DND-41 (cell line): ENCODE measurements around the gene TMEM63B.

Experiments used
- ATAC-seq: fragments of 200-7000 bp; cut with Tn5 transposase; 3 replicates; pipeline ENCODE4 v1.9.1; 2021; ENCODE audit warnings: low read depth; ENCODE audit not compliant: insufficient read depth
- DNase-seq: peaks from one replicate; pipeline ENCODE4 v3.0.0-alpha.2; 2020
- H2AFZ ChIP-seq: 2 replicates; pipeline ENCODE4 v1.6.0; 2012; ENCODE audit warnings: low read depth, low read length
- H3K27ac ChIP-seq: 2 replicates; pipeline ENCODE4 v1.5.1; 2012; ENCODE audit warnings: low read length, inconsistent platforms
- H3K27me3 ChIP-seq: fragments of 200-600 bp; sonication (generic); 2 replicates; pipeline ENCODE4 v1.6.0; 2012; ENCODE audit warnings: low read length, mild to moderate bottlenecking, inconsistent platforms; ENCODE audit not compliant: insufficient read depth, poor library complexity
- H3K36me3 ChIP-seq: 2 replicates; pipeline ENCODE4 v1.5.1; 2012; ENCODE audit warnings: low read length, inconsistent platforms; ENCODE audit not compliant: insufficient read depth
- H3K4me1 ChIP-seq: 2 replicates; pipeline ENCODE4 v1.5.1; 2012; ENCODE audit warnings: mild to moderate bottlenecking, low read length; ENCODE audit not compliant: insufficient read depth
- H3K4me2 ChIP-seq: 2 replicates; pipeline ENCODE4 v1.6.0; 2012; ENCODE audit warnings: mild to moderate bottlenecking, moderate library complexity, low read length, inconsistent platforms; ENCODE audit not compliant: insufficient read depth
- H3K4me3 ChIP-seq, 2 experiments: fragments of 200-600 bp in 1 of 2; shearing (Covaris generic) in 1 of 2; 2 replicates each; pipeline ENCODE4 v1.5.1; 2012 to 2016; ENCODE audit warnings: inconsistent platforms in 2 of 2, low read length in 2 of 2, mild to moderate bottlenecking in 2 of 2, low read depth in 1 of 2, moderate library complexity in 1 of 2
- H3K79me2 ChIP-seq: 2 replicates; pipeline ENCODE4 v1.6.0; 2012; ENCODE audit warnings: low read length, inconsistent platforms; ENCODE audit not compliant: insufficient read depth
- H3K9ac ChIP-seq: 2 replicates; pipeline ENCODE4 v1.6.0; 2012; ENCODE audit warnings: low read depth, mild to moderate bottlenecking, inconsistent platforms, low read length, moderate library complexity
- H3K9me3 ChIP-seq: 2 replicates; pipeline ENCODE4 v1.5.1; 2012; ENCODE audit warnings: low read length, moderate library complexity, mild to moderate bottlenecking, inconsistent platforms; ENCODE audit not compliant: insufficient read depth, severe bottlenecking
- H4K20me1 ChIP-seq: 2 replicates; pipeline ENCODE4 v1.6.0; 2012; ENCODE audit warnings: low read length; ENCODE audit not compliant: insufficient read depth
- EZH2 ChIP-seq: IDR thresholded peaks from 3 replicates; pipeline ENCODE4 v1.6.1; 2012; ENCODE audit warnings: borderline replicate concordance, low read depth, mild to moderate bottlenecking, moderate library complexity, low read length, inconsistent platforms; ENCODE audit not compliant: severe bottlenecking
- TF ChIP-seq, protein P1 (sequence below): IDR thresholded peaks from 2 replicates; pipeline ENCODE4 v1.5.1; 2012; ENCODE audit warnings: borderline replicate concordance, low read length, moderate library complexity, mild to moderate bottlenecking; ENCODE audit not compliant: poor library complexity, severe bottlenecking; ENCODE audit errors: extremely low read depth

TMEM63B gene

DNA sequence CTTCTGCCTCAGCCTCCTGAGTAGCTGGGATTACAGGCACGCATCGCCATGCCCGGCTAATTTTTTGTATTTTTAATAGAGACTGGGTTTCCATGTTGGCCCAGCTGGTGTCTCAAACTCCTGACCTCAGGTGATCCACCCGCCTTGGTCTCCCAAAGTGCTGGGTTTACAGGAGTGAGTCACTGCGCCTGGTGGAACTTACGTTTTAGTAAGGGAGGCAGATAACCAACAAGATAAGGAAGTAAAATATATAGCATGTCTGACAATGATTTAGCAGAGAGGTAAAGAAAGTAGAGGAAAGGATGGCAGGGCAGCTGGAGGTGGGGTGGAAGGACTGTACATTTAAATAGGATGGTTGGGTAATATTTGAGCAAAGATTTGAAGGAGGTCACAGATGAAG, 76.6 kb downstream of the TMEM63B start:
- H3K4me2 ChIP-seq, result no peak overlapping the region
- H3K27ac ChIP-seq, result no peak overlapping the region
- no peak overlapping the region for H3K4me3 ChIP-seq
- H3K27me3 ChIP-seq, result peaks cover 8% of the 10 kb centered on the region
- H3K4me1 ChIP-seq, result no peaks in the 10 kb centered on the region
- no peak for ATAC-seq
- DNase-seq, result no peak
- H4K20me1 ChIP-seq, result peaks cover 5% of the 10 kb centered on the region; the same call in 1 of the 2 replicates
- no peak overlapping the region for H3K9ac ChIP-seq
- H3K36me3 ChIP-seq, result no peaks in the 10 kb centered on the region
- no peaks in the 10 kb centered on the region for H3K9me3 ChIP-seq
- TF ChIP-seq EZH2, result no peak
- TF ChIP-seq, protein P1, sequence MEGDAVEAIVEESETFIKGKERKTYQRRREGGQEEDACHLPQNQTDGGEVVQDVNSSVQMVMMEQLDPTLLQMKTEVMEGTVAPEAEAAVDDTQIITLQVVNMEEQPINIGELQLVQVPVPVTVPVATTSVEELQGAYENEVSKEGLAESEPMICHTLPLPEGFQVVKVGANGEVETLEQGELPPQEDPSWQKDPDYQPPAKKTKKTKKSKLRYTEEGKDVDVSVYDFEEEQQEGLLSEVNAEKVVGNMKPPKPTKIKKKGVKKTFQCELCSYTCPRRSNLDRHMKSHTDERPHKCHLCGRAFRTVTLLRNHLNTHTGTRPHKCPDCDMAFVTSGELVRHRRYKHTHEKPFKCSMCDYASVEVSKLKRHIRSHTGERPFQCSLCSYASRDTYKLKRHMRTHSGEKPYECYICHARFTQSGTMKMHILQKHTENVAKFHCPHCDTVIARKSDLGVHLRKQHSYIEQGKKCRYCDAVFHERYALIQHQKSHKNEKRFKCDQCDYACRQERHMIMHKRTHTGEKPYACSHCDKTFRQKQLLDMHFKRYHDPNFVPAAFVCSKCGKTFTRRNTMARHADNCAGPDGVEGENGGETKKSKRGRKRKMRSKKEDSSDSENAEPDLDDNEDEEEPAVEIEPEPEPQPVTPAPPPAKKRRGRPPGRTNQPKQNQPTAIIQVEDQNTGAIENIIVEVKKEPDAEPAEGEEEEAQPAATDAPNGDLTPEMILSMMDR, result no peak
- no peaks in the 10 kb centered on the region for H3K79me2 ChIP-seq
- no peak overlapping the region for H2AFZ ChIP-seq
